NT2/D1 (cell line): ENCODE measurements around the gene CASP10.

Experiments
- DNase-seq: peaks from one replicate; pipeline ENCODE4 v3.0.0-alpha.2; 2011; ENCODE audit warnings: low read depth, low spot score
- H3K27me3 ChIP-seq: 2 replicates; pipeline ENCODE4 v1.6.0; 2011; ENCODE audit warnings: mild to moderate bottlenecking; ENCODE audit not compliant: insufficient read length, insufficient read depth
- H3K36me3 ChIP-seq: 2 replicates; pipeline ENCODE4 v1.6.1; 2011; ENCODE audit warnings: mild to moderate bottlenecking, low read length, mixed read lengths; ENCODE audit not compliant: insufficient read depth, insufficient read length
- H3K4me1 ChIP-seq: 2 replicates; pipeline ENCODE4 v1.5.1; 2011; ENCODE audit not compliant: insufficient read depth, insufficient read length
- H3K4me3 ChIP-seq: 2 replicates; pipeline ENCODE4 v1.5.1; 2011; ENCODE audit warnings: low read depth; ENCODE audit not compliant: insufficient read length
- H3K9ac ChIP-seq: 2 replicates; pipeline ENCODE4 v1.6.0; 2011; ENCODE audit warnings: low read depth; ENCODE audit not compliant: insufficient read length
- H3K9me3 ChIP-seq: 2 replicates; pipeline ENCODE4 v1.5.1; 2011; ENCODE audit warnings: mild to moderate bottlenecking, low read length; ENCODE audit not compliant: insufficient read depth
- SUZ12 ChIP-seq: IDR thresholded peaks from 2 replicates; pipeline ENCODE4 v1.6.1; 2011; ENCODE audit not compliant: insufficient read length, insufficient read depth; ENCODE audit errors: extremely low read depth
- YY1 ChIP-seq: IDR thresholded peaks from 2 replicates; pipeline ENCODE4 v1.6.1; 2011; ENCODE audit not compliant: insufficient read length, insufficient read depth
- ZNF274 ChIP-seq: IDR thresholded peaks from 2 replicates; pipeline ENCODE4 v1.6.1; 2011; ENCODE audit warnings: mild to moderate bottlenecking, low read depth, low read length

CASP10 gene

GRCh38 chr2:201255408-201256033, 72.6 kb downstream of the CASP10 start:
- no peak for DNase-seq
- Histone ChIP-seq H3K4me1 (peaks cover 7% of the 10 kb centered on the region), H3K9me3 (no peaks in the 10 kb centered on the region), H3K27me3 (no peaks in the 10 kb centered on the region), H3K9ac (no peak overlapping the region), H3K4me3 (no peak overlapping the region), H3K36me3 (peaks cover 1% of the 10 kb centered on the region)
- TF ChIP-seq SUZ12 (no peak), YY1 (no peak), ZNF274 (no peak)

GRCh38 chr2:201256082-201256481, 73.1 kb downstream of the CASP10 start:
- no peak overlapping the region for H3K4me3 ChIP-seq
- no peak overlapping the region for H3K9ac ChIP-seq
- TF ChIP-seq ZNF274 = no peak
- TF ChIP-seq YY1 = no peak
- no peak for TF ChIP-seq SUZ12
- no peaks in the 10 kb centered on the region for H3K27me3 ChIP-seq
- no peak for DNase-seq
- peaks cover 3% of the 10 kb centered on the region for H3K36me3 ChIP-seq
- H3K9me3 ChIP-seq = no peaks in the 10 kb centered on the region
- peaks cover 8% of the 10 kb centered on the region for H3K4me1 ChIP-seq

- H3K4me1 ChIP-seq = peaks cover 8% of the 10 kb centered on the region
- no peak for DNase-seq
- TF ChIP-seq SUZ12 = no peak
- no peak for TF ChIP-seq ZNF274
- TF ChIP-seq YY1 = no peak
- H3K4me3 ChIP-seq = peak overlapping the region; percentile 68
- H3K9me3 ChIP-seq = no peaks in the 10 kb centered on the region
- H3K27me3 ChIP-seq = no peaks in the 10 kb centered on the region
- H3K36me3 ChIP-seq = peaks cover 3% of the 10 kb centered on the region
- peak overlapping the region; percentile 84 for H3K9ac ChIP-seq
These were observed 74.5 kb downstream of the CASP10 start for GRCh38 chr2:201257381-201257955.

GRCh38 chr2:201257956-201258665, 75.2 kb downstream of the CASP10 start:
- DNase-seq = peak; percentile 20
- TF ChIP-seq SUZ12 (no peak), YY1 (no peak), ZNF274 (no peak)
- H3K9ac ChIP-seq = peak overlapping the region; percentile 84
- H3K27me3 ChIP-seq = no peaks in the 10 kb centered on the region
- H3K9me3 ChIP-seq = no peaks in the 10 kb centered on the region
- H3K4me1 ChIP-seq = peaks cover 8% of the 10 kb centered on the region
- peak overlapping the region; percentile 68 for H3K4me3 ChIP-seq
- peaks cover 3% of the 10 kb centered on the region for H3K36me3 ChIP-seq

GRCh38 chr2:201258666-201259615, 76.0 kb downstream of the CASP10 start:
- no peaks in the 10 kb centered on the region for H3K9me3 ChIP-seq
- H3K27me3 ChIP-seq = no peaks in the 10 kb centered on the region
- H3K4me3 ChIP-seq = peak overlapping the region; percentile 68
- H3K4me1 ChIP-seq = peaks cover 8% of the 10 kb centered on the region
- no peak for DNase-seq
- H3K36me3 ChIP-seq = peaks cover 3% of the 10 kb centered on the region
- H3K9ac ChIP-seq = peak overlapping the region; percentile 84
- TF ChIP-seq ZNF274 (no peak), SUZ12 (no peak), YY1 (no peak)

GRCh38 chr2:201260302-201260800, 77.4 kb downstream of the CASP10 start, which contains the start of gene CASP8:
TSS of gene CASP8 (plus strand) at chr2:201260536. CDS start at chr2:201266487, 5,951 bp downstream.
- Histone ChIP-seq H3K4me1 (peaks cover 5% of the 10 kb centered on the region), H3K9ac (no peak within 1 kb of the TSS), H3K4me3 (no peak within 1 kb of the TSS), H3K36me3 (peaks cover 3% of the 10 kb centered on the region), H3K27me3 (no peaks in the 10 kb centered on the region), H3K9me3 (no peaks in the 10 kb centered on the region)
- DNase-seq = no peak
- TF ChIP-seq ZNF274 = no peak
- TF ChIP-seq YY1 = no peak
- TF ChIP-seq SUZ12 = no peak

GRCh38 chr2:201261471-201261870, 78.5 kb downstream of the CASP10 start:
- Histone ChIP-seq H3K9ac (no peak overlapping the region), H3K36me3 (peaks cover 5% of the 10 kb centered on the region), H3K27me3 (no peaks in the 10 kb centered on the region), H3K9me3 (no peaks in the 10 kb centered on the region), H3K4me1 (peaks cover 5% of the 10 kb centered on the region), H3K4me3 (no peak overlapping the region)
- no peak for DNase-seq
- TF ChIP-seq ZNF274 = no peak
- TF ChIP-seq YY1 = no peak
- TF ChIP-seq SUZ12 = no peak
